Measurements from ENCODE around the gene PROM1.

- no peak for TF ChIP-seq ELF4 (IDR thresholded peaks at IDR 0.05)
- no peak for TF ChIP-seq PKNOX1 (IDR thresholded peaks at IDR 0.05)
- TF ChIP-seq SP1 (IDR thresholded peaks at IDR 0.05), result no peak
- TF ChIP-seq FOXA1 (IDR thresholded peaks at IDR 0.05), result no peak
- TF ChIP-seq L3MBTL2 (conservative IDR thresholded peaks at IDR 0.05), result no peak
- no peak for TF ChIP-seq TARDBP (IDR thresholded peaks at IDR 0.05)
- TF ChIP-seq BHLHE40 (IDR thresholded peaks at IDR 0.05; ENCODE audit: borderline replicate concordance), result no peak
- no peak for TF ChIP-seq FOXM1 (IDR thresholded peaks at IDR 0.05; ENCODE audit: borderline replicate concordance)
- TF ChIP-seq NFRKB (IDR thresholded peaks at IDR 0.05), result no peak
- no peak for TF ChIP-seq SUZ12 (IDR thresholded peaks at IDR 0.05)
- no peak for TF ChIP-seq CTBP1 (IDR thresholded peaks at IDR 0.05; ENCODE audit: borderline replicate concordance)
- no peak for TF ChIP-seq FOXK2 (IDR thresholded peaks at IDR 0.05)
- TF ChIP-seq LEF1 (IDR thresholded peaks at IDR 0.05; ENCODE audit: borderline replicate concordance), result no peak
- TF ChIP-seq HDGF (IDR thresholded peaks at IDR 0.05; ENCODE audit: borderline replicate concordance), result no peak
Measured at GRCh38 chr4:15920723-15921591, 162.9 kb downstream of the PROM1 start.
